Inflammatory macrophage treated with lipopolysaccharide for 1 hour (primary cell): ENCODE data around the gene TTC39C.

ENCODE experiments used
- DNase-seq, 2 donors: peaks; one replicate each; pipeline ENCODE4 v3.0.0-alpha.2; 2020 to 2022

The TTC39C gene

DNA sequence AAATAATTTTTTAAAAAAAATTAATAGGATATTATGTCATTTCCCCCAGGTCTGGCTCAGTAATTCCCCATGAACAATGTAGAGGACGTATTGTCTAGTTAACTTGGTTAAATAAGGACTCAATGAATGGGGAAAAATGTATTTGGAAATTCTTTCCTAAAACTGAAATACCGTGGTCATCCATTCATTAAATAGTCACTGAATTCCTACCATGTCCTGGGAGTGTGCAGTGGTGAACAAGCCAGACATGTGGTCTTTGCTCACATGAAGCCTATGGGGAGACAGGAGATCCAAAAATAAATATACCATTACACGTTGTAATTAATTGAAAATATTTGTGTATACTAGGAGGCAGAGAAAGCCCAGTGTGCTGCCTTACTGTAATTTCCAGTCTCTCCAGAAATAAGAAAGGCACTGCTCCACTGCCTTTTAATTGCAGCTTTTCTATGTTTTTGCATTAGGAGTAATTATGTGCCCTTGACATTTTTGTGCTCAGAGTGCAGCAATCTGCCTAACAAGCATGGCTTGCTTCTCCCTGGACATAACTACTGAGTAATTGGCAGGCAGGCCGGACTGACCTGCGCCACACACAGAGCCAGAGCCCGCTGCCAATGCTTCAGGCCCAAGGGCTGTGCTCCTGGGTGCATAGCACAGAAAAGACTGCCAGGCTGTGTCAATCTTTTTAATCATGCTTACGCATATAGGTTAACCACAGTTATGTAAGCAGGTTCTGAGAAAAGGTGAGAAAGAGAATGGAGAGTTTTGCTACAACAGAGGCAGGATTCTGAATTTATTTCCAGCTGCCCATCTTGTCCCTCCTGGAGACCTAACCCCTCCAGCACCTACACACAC lies 22.2 kb upstream of the TTC39C start:
- no peak for DNase-seq

DNA sequence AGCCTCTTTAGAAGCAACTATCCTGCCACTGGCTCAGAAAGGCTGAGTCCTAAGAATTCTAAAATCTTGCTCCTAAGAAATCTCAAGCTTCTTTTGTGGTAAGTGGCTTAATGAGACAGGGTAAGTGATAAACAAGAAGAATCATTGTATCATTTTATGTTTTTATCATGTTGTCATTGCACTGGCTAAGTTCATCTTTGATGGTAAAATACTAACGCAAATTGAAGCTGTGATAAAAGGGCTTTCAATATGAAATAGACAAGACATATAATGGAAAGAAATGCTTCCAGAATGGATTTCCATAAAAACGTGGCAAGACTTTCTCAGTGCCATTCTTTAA lies 21.6 kb upstream of the TTC39C start:
- no peak for DNase-seq

DNA sequence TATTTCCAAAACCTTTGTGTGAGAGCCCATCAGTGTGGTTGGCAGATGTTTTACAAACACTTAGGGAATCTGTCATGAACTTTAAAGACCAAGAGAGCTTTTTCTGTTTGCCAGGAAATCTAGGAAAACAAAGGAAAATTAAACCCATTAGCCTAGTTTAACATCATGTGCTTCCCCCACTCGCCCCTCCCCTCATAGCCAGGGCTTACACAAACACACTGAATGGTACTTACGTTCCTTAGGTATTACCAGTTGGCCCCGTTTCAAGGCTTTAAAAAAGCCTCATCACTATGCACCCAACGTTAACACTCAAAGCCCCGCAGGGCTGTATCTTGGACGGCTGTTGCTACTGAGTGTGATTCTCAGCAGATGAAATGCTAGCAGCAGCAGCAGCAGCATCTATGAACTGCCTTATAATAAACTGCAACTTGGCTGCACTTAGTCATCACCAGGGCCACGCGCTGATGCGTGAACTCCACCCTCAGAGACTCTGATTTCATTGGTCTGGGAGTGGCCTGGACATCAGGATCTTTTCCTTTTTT lies 20.1 kb upstream of the TTC39C start:
- DNase-seq: no peak

DNA sequence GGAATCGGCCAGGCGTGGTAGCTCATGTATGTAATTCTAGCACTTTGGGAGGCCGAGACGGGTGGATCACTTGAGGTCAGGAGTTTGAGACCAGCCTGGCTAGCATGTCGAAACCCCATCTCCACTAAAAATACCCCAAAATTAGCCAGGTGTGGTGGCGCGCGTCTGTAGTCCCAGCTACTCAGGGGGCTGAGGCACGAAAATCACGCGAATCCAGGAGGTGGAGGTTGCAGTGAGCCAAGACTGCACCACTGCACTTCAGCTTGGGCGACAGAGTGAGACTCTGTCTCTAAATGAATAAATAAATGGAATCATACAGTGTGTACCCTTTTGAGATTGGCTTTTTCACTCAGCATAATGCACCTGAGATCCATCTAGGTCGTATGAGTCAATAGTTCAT lies 19.4 kb upstream of the TTC39C start:
- DNase-seq: no peak

DNA sequence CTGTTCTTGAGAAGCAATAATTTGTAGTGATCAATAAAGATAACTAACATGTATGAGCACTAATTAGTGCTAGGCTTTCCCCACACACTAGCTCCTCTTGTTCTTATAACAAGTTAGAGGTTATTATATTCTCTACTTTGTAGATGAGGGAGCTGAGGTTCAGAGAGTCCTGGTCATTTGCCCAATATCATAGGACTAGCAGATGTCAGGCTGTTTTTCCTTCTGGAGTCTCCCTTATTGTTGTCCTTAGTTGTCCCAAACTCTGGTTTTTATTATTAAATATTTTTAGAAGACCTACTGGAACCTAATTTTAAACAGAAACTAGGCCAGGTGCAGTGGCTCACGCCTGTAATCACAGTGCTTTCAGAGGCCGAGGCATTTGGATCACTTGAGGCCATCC lies 16.5 kb upstream of the TTC39C start:
- DNase-seq: no peak

DNA sequence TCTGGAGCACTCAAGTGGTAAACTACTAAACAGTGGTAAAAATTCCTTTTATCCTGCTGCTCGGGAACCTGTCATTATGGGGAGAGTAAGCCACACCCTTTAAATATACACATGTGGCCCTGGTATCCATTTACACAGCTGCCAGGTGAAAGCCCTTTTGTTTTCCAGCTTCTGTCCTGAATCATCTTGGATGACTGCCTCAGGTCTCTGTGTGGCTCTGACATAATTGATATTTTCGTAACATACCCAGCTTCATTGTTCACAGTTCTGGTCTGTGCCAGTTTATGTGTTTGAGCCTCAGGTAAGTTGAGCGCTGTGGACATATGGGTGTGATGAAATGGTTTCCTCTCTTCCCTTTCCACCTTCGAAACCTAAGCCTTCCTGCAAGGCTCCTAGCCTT lies 15.7 kb upstream of the TTC39C start:
- no peak for DNase-seq

DNA sequence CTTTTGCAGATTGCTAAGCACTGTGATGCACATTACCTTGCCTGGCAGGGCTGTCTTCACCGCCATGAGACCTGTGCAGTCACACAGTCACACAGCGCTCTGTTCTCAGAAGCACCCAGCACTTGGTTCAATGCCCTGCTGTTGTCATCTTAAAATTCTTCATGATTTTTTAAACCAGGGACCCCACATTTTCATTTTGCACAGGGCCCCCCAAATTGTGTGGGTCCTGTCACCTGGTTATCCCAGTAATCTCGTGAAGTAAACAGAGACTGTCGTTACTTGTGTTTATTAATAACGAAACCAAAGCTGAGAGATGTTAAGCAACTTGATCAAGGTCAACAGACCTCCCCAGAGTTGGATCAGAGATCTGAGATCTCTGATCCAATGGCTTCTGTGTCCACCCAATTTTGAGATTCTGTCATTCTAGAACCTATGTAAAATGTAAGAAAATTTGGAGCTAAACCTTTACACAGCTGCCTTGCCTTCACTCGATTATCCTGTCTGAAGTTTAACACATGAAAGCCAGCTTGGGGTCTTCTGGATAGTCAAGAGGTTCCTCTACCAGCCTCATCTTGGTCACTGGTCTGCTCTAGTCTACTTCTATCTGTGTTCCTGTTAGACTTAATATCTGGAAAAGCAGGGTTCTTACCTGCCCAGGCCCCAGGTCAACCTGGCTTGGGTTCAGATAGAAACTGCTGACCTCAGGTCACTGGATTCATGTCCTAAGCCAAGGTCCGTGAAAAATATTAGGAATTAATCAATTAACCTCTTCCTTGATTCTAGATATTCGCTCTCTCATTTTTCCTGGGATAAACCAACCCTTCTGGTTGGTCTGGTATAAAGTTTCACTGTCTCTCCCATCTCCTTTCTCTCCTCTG lies 13.7 kb upstream of the TTC39C start:
- DNase-seq: no peak

DNA sequence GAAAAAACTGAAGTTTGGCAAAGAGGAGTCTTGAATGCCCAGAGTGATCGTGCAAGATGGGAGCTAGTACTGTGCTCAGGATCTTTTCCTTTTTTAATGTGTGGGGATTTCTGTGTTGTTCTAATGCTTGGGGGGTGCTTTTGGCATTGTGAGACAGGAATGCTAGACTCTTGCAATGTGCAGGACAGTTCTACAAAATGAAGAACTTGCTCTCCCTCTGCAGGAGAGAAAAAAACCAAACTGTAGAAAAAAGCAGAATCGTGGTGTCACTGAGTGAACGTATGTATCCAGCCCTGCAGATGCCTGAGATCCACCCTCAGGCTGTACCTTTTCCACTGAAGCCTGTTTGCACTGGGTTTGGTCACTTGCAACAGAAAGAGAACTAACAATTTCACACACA lies 12.1 kb upstream of the TTC39C start:
- DNase-seq: no peak

DNA sequence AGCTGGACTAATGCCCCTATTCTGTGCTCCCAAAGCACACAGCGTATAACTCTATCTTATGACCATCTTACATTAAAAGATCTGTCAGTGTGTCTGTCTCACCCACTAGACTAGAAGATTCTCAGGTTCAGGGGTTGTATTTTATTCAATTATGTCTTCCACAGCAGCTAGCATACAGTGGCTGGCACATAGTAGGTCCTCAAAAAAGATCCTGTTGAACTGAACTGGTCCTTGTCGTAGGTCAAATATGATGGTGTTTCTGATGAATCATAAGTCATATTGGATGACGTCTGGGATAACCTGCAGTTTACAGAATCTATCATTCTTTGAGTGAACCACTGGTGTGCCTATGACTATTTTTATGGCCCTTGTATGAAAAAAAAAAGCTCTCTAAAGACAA lies 11.3 kb upstream of the TTC39C start:
- no peak for DNase-seq

DNA sequence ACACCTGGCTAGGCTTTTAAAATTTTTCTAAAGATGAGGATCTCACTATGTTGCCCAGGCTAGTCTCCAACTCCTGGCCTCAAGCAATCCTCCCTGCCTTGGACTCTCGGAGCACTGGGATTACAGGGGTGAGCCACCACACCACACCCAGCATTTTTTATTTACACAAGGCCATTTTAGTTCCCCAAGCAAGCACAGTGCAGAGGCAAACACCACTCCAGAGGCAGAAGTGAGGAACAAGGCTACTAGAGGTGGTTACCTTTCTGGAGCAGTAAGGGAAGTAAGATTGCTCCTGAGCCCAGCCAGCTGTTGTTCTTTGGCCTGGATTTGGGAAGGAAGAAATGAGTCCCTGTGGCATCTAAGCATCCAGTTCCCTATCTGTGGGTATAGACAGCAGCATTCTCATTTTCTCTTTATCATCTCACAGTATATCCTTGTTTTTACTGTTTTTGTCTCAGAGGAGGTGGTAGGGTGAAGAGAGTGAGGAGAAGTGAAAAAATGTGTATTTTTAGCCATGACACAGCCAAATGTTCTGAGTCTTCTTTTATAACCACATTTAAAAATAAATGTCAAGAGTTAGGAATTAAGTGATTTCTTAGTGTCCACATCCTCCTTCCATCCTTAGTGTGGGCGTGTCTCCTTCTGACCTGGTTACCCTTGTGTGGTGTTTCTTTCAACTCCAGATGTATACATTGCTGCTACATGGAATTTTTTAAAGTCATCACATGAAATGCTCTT lies 10.5 kb upstream of the TTC39C start:
- no peak for DNase-seq

DNA sequence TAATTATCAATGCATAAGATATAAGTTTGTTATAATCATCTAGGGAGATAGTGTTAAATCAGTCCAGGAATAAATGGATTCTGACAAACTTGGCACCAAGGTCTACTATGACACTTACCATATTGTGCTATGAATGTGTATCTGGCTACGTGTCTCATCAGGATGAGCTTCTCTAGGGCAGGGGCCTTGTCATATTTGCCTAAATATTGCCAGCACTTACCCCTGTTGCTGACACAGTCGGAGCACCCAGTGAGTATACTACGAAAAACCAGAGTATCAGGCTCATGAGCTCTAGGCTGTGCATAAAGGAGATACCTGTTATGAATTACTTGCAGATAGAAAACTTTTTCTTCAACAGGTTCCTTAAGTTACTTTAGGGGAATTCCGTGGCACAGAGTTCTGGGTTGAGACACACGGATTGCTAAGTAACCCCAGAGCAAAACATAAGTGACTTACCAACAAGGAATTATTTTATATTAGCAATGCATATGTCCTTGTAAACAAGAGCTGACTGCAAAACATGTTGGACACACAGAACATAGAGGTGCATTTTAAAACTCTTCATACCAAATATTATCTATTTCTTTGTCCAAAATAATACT lies 7.7 kb upstream of the TTC39C start:
- no peak for DNase-seq

DNA sequence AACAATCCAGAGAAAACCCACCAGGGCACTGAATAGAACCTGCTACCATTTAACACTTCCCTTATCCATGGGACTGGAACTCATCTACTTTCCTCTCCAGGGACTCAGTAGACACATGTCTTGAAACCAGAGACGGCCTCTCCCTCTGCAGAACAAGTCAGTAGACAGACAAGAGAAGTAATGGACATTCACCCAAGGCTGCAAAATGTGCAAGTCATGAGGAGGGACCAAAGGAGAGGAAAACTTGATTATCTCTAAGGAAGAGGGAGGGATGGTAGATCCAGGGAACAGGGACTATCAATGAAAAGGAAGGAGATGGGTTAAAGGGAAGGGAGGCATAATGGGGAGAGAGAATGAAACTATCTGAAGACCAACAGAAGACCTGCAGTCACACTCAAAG lies 5.3 kb upstream of the TTC39C start:
- DNase-seq: no peak

DNA sequence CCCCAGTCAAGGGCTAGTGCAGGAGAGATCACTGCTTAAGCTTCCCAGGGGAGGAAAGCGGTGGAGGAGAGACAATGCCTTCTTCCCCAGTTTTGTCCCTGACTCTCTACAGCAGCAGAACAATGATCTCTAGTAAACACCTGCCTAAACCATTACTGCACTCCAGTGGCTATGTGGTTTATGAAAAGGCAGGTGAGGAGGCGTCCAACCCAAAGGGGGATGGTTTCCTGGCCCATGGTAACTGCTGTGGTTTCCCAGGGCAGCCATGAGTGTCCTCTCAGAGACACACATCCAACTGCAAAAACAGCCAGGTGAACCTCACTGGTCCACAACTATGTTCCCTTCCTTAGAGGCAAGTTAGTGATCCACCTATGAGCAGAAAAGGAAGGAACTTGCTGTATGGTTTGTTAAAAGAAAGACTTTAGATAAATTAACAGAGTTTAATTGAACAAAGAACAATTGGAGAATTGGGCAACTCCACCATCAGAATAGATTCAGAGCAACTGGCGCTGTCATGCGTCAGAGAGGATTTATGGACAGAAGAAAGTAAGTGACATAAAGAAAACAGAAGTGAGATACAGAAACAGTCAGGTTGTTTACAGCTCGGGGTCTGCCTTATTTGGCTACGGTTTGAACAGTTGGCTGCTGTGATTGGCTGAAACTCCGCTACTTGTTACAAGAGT lies 4.8 kb upstream of the TTC39C start:
- no peak for DNase-seq

DNA sequence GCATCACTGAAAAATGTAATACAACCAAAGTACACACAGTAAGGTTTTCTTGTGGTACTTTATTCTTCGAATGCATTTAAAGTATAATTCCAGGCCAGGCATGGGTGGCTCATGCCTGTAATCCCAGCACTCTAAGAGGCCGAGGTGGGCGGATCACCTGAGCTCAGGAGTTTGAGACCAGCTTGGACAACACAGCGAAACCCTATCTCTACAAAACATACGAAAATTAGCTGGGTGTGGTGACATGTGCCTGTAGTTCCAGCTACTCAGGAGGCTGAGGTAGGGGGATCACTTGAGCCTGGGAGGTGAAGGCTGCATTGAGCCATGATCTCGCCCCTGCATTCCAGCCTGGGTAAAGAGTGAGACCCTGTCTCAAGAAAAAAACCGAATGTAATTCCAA lies 3.9 kb upstream of the TTC39C start:
- no peak for DNase-seq

DNA sequence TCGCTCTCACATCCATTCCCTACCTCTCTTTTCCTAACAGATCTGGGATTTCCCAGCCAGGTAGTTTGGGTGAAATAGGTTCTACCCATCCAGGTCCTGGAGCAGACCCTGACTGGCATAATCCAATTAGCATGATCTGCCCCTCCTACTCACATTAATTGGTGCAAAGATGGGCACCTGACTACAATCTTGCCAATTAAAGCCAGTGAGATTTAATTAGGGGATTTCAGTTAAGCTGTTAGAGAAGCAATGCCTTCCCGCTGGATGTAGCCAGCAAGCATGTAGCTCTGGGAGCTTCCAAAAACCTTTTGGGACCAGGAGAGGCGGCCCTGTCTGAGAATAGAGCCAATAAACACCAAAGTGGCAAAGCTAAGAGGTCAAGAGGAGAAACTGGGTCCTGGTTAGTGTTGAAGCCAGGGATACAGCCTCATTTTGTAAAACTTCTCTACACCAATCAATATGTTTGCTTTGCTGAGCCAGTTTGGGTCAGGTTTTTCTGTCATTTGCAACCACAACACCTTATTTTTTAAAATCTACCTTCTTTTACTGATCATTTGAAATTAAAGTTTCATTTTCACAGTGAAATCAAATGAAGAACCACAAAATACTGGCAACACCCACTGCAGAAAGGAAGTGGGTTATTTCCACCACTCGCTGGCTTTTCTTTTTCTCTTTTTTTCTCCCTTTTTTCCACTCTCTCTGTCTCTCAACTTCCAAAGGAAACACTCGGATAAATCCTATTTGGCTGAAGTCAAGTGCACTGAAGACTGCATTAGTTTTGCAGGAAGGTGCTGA lies 3.2 kb upstream of the TTC39C start:
- DNase-seq: no peak

DNA sequence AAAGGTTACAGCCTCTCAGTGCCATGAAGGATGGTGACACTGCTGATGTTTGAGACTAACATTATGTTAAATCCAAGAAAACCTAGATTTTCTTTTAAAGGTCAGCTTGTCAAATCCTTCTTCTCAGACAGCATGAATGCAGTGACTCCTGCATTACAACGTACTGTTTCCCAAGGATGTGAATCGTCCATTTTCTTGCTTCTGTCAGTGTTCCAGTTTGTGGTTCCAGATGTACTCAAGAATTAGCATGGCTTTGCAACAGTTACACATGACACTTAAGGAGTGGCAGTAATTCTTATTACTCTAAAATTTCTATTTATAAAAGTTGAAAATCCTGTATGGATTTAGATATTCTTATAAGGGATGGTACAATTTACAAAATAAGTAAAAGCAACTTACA lies 1.5 kb upstream of the TTC39C start:
- DNase-seq: no peak

DNA sequence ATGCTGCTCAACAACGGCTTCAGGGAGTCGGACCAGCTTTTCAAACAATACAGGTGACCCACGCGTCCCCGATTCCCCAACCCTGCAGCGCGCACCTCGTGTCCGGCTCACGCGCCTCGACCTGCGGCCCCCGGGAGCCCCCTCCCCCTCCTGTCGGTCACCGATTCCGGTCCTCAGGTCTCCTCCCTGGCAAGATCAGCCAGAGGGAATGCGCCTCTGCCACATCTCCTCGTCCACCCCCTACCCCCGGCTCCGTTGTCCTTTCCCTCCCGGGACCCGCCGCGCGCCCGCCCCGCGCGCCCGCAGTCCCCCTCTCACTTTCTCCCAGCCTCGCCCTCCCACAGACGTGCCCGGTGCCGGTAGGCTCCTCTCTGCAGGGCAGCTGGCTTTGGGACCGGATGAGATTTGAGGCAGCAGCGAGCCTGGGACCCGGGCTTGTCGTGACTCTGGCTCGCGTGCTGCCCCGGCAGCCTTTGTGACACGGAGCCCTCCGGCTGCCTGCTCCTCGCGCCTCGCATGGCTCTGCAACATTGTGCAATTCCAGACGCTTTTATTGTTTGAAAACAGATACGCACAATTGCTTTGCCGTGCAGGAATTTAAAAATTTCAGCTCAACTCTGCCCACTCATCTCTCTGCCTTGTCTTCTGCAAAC lies 558 bp downstream of the TTC39C start:
- peak; percentile 48 to 50 for DNase-seq

DNA sequence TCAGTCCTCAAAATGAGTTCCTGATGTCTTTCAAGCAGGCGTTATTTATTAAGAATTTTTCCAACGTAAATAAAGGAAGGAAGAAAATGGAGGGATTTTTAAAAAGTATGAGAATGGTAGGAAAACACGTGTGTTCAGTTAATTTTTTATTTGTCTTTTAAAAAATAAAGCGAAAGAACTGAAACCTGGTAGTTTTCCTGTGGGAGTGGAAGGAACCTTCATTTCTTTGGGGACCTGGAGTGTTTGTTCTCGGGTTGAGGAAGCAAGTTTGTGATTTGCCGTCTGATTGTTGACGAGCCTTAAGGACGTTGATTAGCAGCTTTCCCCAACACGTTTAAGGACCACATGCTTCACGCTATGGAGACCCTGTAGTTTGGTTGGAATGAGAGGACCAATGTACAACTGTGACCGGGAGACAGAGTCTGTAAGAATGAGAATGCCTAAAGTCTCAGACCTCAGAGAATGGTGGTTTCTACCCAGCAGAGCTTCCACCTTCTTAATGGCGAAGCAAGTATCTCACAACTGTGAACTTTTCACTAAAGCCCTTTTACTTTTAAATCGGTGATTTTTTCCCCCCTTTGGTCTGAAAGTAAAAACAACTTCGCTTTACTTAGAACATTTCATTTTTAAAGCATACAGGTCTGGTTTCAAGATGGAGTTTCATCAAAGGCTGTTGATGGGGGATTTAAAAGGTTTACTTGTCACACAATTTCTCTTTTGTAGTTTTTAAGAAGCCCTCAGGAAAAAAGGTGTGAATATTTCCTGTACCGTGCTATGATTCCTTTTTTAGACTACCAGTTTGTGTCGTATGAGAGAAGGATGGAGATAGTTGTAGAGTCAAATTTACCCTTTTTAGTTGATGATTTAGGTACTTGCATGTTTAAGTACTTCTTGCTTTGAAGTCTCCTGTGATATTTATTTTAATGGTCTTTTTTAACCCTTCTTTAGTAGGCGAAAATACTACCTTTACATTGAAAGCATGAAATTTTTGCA lies 1.4 kb downstream of the TTC39C start:
- no peak for DNase-seq

DNA sequence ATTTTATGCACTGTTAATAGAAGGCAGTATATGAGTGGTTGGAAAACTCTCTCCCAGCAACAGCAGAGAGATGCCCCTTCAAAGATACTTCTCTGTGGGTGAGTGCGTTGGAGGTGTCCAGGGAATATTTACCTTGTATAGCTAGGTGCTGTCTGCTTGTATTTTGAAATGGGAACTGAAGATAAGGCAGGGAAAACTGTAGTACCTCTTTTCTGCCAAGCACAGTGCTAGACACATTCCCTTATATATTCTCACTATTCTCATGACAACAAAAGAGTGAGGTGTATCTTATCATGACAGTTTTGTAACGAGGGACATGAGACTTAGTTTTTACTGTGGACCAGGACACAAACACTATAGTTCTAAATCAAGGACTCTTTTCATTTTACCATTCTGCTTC lies 2.1 kb downstream of the TTC39C start:
- no peak for DNase-seq
